Measurements from ENCODE around the gene SUGCT.
A peak's percentile ranks its signal among the peaks of the same experiment; 100 is the strongest.
"Not testable (repeated sequence)": the region's sequence is repeated elsewhere in the genome, so short reads cannot be mapped to it uniquely, and the experiment has no call there.

Gene SUGCT

DNA sequence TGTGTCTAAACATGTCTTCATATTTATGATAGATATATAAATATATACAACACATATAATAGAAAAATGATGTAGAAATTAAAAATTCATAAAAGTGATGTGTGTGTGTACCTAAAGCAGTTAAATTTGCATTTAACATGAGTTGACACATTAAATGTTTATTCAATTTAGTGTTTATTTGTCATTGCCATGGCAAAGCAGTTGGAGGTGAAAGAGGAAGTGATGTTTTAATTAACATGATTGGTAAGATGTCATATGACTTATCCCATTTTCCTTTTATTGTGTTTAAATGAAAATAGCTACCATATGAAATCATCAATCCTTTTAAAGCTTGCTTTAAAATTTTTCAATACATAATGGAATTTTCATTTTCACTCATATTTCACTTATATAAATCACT is 452.6 kb downstream of the SUGCT start:
- DNase-seq (ENCODE audit: low spot score): no peak
- H3K4me1 Mint-ChIP-seq (ENCODE audit: low read depth): no peaks in the 10 kb centered on the region
- H3K27me3 Mint-ChIP-seq (ENCODE audit: low read depth): no peaks in the 10 kb centered on the region
- H3K36me3 Mint-ChIP-seq (ENCODE audit: low read depth): no peaks in the 10 kb centered on the region
- no peaks in the 10 kb centered on the region for H3K9me3 Mint-ChIP-seq
- no peak overlapping the region for H3K27ac Mint-ChIP-seq
- H3K4me3 Mint-ChIP-seq: no peak overlapping the region

DNA sequence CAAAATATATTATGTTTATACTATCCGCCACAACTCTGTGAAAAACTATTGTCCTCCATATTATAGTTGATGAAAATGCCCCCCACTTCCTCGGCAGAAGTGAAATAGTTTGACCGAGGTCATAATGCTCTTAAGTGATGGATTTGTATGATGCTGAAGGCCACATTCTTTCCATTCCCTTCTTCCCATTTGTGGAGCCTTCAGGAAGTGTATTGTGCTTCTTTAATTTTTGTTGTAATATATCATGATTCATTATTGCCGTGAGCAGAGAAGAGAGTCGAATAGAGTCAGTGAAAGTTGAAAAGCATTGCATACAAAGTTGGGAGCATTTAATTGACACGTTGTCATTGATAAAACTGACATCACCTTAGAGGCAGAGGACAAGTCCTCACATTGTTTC is 460.3 kb downstream of the SUGCT start:
- Mint-ChIP-seq H3K4me3 (no peak overlapping the region), H3K9me3 (no peaks in the 10 kb centered on the region), H3K27me3 (ENCODE audit: low read depth) (peaks cover 7% of the 10 kb centered on the region), H3K27ac (no peak overlapping the region), H3K36me3 (ENCODE audit: low read depth) (no peaks in the 10 kb centered on the region), H3K4me1 (ENCODE audit: low read depth) (peaks cover 4% of the 10 kb centered on the region)
- DNase-seq (ENCODE audit: low spot score): no peak

DNA sequence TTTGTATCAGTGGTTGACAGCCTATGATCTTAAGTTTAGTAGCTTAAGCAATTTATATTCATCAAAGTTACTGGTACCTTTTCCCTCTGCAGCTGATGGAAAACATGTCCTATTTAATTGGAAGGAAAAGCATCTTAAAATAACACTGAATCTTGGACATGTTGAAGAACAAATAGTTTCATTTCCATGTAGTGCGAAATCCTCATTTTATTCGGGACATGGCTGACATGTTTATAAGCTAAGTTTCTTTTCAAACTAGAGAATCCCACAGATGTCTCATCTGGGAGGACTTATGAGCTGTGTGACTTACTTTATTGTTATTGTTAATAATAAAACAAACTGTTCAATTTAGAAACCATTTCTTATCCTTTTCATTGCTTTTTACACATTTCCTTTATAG is 461.0 kb downstream of the SUGCT start:
- Mint-ChIP-seq H3K4me3 (no peak overlapping the region), H3K36me3 (ENCODE audit: low read depth) (no peaks in the 10 kb centered on the region), H3K4me1 (ENCODE audit: low read depth) (peaks cover 4% of the 10 kb centered on the region), H3K9me3 (no peaks in the 10 kb centered on the region), H3K27ac (no peak overlapping the region), H3K27me3 (ENCODE audit: low read depth) (peaks cover 11% of the 10 kb centered on the region)
- DNase-seq (ENCODE audit: low spot score): no peak

DNA sequence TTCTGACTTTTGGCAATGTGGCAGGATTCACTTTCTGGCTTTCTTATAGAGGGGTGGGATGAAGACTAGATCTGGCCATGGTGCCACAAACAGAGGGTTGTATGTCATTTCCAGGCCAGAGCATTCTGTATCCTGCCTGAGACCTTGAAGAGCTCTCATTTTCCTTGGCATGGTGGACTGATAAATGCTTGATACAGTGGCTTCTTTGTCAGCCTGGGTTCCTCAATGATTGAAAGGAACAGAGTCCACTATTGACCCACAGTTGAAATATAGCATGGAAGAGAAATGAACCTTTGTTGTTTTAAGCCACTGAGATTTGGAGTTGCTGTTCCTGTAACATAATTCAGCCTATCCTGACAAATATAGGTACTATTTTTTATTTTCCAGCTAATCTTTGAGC is 462.7 kb downstream of the SUGCT start:
- Mint-ChIP-seq H3K27ac (no peak overlapping the region), H3K4me1 (ENCODE audit: low read depth) (peaks cover 4% of the 10 kb centered on the region), H3K9me3 (no peaks in the 10 kb centered on the region), H3K36me3 (ENCODE audit: low read depth) (no peaks in the 10 kb centered on the region), H3K27me3 (ENCODE audit: low read depth) (peaks cover 11% of the 10 kb centered on the region), H3K4me3 (no peak overlapping the region)
- DNase-seq (ENCODE audit: low spot score): no peak

DNA sequence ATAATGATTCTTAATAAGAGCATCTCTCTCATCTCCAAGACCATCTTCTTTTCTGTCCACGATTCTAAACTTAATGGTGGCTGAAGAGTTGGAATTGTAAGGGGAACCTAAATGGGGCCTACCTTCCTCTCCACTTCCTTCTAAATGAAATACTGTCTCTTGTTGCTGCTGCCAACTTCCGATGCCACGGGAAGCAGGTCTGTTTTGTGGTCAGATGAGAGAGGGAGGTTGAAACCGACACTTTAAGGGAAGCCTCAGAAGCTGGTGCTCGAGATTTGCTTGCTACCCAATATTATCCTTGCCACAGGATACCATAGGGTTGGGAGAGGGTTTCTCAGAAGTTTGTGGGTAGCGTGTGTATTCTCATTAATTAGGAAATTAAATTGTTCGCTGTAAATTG is 464.1 kb downstream of the SUGCT start:
- peaks cover 14% of the 10 kb centered on the region for H3K27me3 Mint-ChIP-seq (ENCODE audit: low read depth)
- H3K4me3 Mint-ChIP-seq: no peak overlapping the region
- H3K9me3 Mint-ChIP-seq: no peaks in the 10 kb centered on the region
- peaks cover 4% of the 10 kb centered on the region for H3K4me1 Mint-ChIP-seq (ENCODE audit: low read depth)
- no peak for DNase-seq (ENCODE audit: low spot score)
- no peak overlapping the region for H3K27ac Mint-ChIP-seq
- no peaks in the 10 kb centered on the region for H3K36me3 Mint-ChIP-seq (ENCODE audit: low read depth)

DNA sequence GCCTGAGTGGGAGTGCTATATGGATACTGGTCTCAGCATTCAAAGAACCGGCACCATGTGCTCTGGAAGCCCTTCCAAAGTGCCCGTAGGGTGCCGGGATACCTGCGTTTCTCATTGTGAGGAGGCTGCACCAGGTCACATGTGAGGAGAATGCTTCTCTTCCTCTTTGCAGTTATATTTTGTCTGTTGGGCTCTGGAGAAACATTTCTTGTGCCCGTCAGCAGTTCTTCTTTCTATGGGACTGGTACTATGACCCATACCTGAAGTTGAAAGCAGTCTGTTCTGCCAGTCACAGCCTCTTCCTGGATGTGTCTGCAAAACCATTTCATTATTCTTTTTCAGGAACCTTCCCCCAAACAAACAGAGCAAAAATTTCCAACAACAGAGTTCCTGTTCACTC is 465.0 kb downstream of the SUGCT start:
- Mint-ChIP-seq H3K4me3 (no peak overlapping the region), H3K4me1 (ENCODE audit: low read depth) (peaks cover 4% of the 10 kb centered on the region), H3K27ac (no peak overlapping the region), H3K27me3 (ENCODE audit: low read depth) (peaks cover 14% of the 10 kb centered on the region), H3K9me3 (no peaks in the 10 kb centered on the region), H3K36me3 (ENCODE audit: low read depth) (no peaks in the 10 kb centered on the region)
- no peak for DNase-seq (ENCODE audit: low spot score)

DNA sequence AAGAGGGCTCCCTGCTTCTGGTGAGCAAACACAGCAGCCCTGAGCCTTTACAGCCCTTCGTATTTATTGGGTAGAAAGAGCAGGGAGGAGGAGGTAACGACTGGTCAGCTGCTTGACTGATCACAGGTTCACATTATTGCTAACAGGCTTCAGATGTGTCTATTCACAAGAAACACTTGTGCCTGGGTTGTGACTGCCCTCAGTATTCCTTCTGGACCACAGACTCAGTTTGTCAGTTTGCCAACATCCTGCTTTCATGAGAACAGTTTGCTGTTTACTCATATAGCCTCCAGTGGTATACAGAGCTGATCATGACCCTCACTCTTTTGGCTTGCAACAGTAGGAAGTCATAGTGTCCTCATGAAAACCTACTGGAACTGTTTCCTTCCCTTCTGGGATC is 467.5 kb downstream of the SUGCT start:
- peaks cover 14% of the 10 kb centered on the region for H3K27me3 Mint-ChIP-seq (ENCODE audit: low read depth)
- H3K9me3 Mint-ChIP-seq; H3K36me3 Mint-ChIP-seq (ENCODE audit: low read depth); H3K4me3 Mint-ChIP-seq; H3K27ac Mint-ChIP-seq; DNase-seq (ENCODE audit: low spot score); H3K4me1 Mint-ChIP-seq (ENCODE audit: low read depth): not testable (repeated sequence)

DNA sequence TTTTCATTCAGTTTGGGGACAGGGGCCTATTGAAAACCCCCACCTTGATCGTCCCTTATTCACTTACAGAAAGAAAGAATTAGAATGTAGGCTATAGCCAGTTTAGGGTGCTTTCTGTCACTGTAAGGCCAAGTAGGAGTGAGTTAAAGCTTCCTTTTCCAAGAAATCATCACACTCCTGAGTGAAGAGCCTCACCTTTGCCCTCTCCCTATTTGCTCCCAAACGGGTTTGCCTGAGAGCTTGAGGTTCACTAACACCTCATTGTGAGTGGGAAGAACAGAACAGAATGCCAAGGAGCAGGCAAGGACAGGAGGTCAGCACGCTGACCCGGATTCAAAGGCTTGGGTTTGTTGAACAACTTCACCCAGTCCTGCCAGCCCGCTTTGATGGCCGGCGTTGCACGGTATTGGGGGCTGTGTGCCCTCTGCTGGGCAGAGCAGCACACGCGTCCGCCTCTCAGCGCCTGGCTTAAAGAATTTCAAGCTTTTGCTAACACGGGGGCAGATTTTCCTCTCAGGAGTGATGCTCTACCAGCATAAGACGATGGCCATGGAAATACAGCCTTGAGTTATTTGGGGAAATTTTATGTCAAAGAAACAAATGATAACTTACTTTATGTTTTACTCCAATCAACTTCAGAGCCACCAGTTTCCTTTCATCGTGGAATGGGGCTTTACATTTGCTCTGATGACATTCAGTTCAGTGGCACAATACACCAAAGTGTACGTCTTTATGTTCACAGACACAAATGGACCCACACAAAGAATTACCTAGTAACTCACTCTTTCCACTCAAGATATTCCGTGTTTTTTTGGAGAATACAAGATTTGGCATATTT is 470.0 kb downstream of the SUGCT start:
- no peaks in the 10 kb centered on the region for H3K9me3 Mint-ChIP-seq
- H3K27ac Mint-ChIP-seq: no peak overlapping the region
- peaks cover 8% of the 10 kb centered on the region for H3K27me3 Mint-ChIP-seq (ENCODE audit: low read depth)
- H3K4me1 Mint-ChIP-seq (ENCODE audit: low read depth): no peaks in the 10 kb centered on the region
- no peaks in the 10 kb centered on the region for H3K36me3 Mint-ChIP-seq (ENCODE audit: low read depth)
- H3K4me3 Mint-ChIP-seq: no peak overlapping the region
- peak; percentile 4 for DNase-seq (ENCODE audit: low spot score)

DNA sequence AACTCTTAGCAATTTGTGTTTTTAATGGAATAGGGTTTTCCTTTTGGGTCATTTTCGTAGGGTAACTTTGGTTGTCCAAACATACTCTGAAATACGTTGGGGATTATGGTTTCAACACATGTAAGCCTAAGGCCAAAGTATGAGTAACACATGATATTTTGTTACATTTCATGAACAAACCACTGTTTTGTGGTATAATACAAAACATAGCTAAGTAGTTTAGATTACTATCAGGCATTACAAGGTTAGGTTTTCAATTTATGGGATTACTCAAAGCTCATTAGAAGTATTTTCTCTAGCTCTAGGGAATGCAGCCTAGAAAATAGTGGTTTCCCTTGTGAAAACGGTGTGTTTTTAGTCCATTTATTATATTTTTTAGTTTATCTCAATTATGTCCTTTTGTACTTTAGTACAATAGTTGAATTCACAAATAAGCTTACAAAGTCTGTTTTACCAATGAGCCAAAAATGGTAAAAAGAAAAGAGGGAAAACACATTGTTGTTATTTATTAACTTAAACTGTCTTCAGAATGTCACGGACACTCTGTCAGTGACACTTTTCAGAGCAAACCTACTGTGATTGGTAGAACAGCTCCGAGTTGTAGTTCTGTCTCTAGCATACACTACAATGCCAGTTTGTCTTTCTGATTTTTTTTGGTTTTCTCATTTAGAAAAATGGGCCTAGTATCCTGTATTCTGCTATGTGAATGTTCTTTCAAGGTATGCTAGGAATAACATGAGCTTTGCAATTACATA is 473.7 kb downstream of the SUGCT start:
- no peak overlapping the region for H3K27ac Mint-ChIP-seq
- H3K27me3 Mint-ChIP-seq (ENCODE audit: low read depth): peaks cover 3% of the 10 kb centered on the region
- H3K4me1 Mint-ChIP-seq (ENCODE audit: low read depth): no peaks in the 10 kb centered on the region
- H3K4me3 Mint-ChIP-seq: no peak overlapping the region
- H3K9me3 Mint-ChIP-seq: no peaks in the 10 kb centered on the region
- no peak for DNase-seq (ENCODE audit: low spot score)
- H3K36me3 Mint-ChIP-seq (ENCODE audit: low read depth): no peaks in the 10 kb centered on the region

DNA sequence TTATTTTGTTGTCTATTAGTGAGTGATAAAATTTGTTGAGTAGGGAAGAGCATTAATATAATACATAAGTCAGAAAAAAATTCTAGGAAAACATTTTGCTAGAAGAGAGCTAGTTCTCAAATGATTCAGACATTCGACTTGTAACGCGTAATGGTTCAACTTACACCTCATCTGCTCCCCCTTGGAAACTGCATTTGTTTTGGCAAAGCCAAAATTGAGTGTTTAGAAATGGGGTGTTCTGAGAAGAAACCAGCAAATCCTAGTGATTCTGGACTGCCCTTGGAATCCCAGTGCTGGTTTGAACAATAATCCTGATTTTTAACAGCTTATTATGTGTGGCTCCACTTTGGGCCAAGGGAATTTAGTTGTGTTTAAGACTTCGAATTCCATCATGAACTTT is 475.7 kb downstream of the SUGCT start:
- Mint-ChIP-seq H3K4me3 (no peak overlapping the region), H3K9me3 (no peaks in the 10 kb centered on the region), H3K27ac (no peak overlapping the region), H3K27me3 (ENCODE audit: low read depth) (no peaks in the 10 kb centered on the region), H3K36me3 (ENCODE audit: low read depth) (no peaks in the 10 kb centered on the region), H3K4me1 (ENCODE audit: low read depth) (no peaks in the 10 kb centered on the region)
- DNase-seq (ENCODE audit: low spot score): no peak

DNA sequence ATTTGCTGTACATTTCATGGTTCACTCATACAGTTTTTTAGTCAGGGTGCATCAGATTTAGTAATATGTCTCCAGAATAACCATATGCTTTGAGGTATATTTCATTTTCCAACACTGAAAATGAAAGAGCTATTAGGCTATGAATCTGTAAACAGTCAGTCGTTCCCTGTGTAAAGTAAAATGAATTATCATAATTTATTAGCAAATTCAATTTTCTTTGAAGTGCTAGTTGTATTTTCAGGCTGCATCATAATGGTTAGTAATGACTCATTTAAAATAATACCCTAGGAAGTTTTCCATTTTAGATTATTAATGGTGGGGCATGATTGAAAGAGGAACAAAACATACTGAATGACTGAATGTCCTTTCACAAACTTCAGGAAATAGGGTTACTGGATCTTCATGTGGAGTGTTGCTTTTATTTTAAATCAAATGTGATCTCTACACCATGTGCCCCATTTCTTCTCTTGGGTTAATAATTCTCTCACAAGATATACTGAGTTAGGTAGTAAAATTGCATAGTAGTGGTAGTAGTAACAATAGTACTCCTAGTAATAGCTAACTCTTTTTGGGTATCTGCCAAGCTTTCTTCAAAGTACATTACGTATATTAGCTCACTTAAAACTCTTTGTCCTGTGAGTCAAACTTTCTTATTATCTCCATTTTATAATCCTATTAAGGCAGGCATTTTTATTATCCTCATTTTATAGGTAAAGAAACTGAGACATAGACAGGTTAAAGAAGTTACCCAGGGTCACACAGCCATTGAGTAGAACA is 476.5 kb downstream of the SUGCT start:
- Mint-ChIP-seq H3K27ac (no peak overlapping the region), H3K27me3 (ENCODE audit: low read depth) (no peaks in the 10 kb centered on the region), H3K4me1 (ENCODE audit: low read depth) (no peaks in the 10 kb centered on the region), H3K9me3 (no peaks in the 10 kb centered on the region), H3K36me3 (ENCODE audit: low read depth) (no peaks in the 10 kb centered on the region), H3K4me3 (no peak overlapping the region)
- no peak for DNase-seq (ENCODE audit: low spot score)

DNA sequence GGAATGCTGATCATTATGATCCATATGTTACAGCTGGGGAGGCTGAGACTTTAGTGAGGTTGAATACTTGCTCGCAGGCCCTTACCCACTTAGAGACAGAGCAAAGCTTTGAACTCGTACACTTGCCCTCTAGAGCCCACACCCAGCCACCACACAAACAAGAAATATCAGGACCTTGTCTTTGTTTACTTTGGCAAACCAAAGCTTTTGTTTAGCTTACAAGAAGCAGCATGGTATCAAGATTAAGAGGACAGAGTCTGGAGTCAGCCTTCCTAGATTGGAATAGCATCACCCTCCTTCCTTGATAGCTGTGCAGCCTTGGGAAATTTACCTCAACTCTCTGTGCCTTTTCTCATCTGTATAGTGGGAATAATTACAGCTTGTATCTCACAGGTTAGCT is 477.5 kb downstream of the SUGCT start:
- H3K4me1 Mint-ChIP-seq (ENCODE audit: low read depth): no peaks in the 10 kb centered on the region
- DNase-seq (ENCODE audit: low spot score): no peak
- H3K9me3 Mint-ChIP-seq: no peaks in the 10 kb centered on the region
- no peak overlapping the region for H3K27ac Mint-ChIP-seq
- H3K27me3 Mint-ChIP-seq (ENCODE audit: low read depth): no peaks in the 10 kb centered on the region
- no peaks in the 10 kb centered on the region for H3K36me3 Mint-ChIP-seq (ENCODE audit: low read depth)
- H3K4me3 Mint-ChIP-seq: no peak overlapping the region

DNA sequence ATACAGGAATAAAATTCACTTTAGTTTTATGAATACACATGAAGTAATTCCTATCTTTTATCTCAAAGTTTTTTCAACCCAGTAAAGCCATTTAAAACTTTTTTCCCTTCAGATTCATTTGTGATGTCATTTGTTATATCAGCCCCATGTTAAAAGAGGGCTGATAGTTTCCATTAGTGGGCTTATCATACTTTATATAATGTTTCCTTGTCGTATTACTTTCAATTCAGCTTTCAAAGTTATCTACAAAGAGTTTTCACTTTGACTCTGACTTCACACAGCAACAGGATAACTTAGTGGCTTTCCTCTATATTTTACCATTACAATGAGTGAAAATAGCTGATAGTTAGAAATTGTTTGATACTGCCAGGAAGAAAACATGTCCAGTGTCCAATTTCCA is 484.8 kb downstream of the SUGCT start:
- H3K36me3 Mint-ChIP-seq (ENCODE audit: low read depth): no peaks in the 10 kb centered on the region
- no peak for DNase-seq (ENCODE audit: low spot score)
- no peaks in the 10 kb centered on the region for H3K9me3 Mint-ChIP-seq
- H3K27ac Mint-ChIP-seq: no peak overlapping the region
- H3K4me3 Mint-ChIP-seq: no peak overlapping the region
- peaks cover 4% of the 10 kb centered on the region for H3K27me3 Mint-ChIP-seq (ENCODE audit: low read depth)
- no peaks in the 10 kb centered on the region for H3K4me1 Mint-ChIP-seq (ENCODE audit: low read depth)

DNA sequence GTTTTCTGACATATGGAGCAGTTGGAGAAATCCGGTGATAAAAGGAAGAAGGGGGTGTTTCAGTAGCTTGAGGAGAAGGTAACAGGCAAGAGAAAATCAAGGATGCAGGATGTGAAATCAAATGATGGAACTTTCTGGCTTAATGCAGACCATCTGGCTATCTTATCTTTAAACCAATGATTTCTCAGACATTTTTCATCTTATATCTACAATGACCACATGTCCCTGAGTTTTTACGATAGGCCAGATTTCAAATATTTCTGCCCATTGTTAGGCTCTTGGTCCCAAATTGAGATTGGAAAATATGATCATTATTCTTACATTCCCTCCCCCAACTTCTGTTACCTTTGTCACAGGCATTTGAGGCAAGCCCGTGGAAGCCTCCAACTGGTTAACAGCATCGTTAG is 486.8 kb downstream of the SUGCT start:
- no peak overlapping the region for H3K27ac Mint-ChIP-seq
- H3K9me3 Mint-ChIP-seq: no peaks in the 10 kb centered on the region
- no peaks in the 10 kb centered on the region for H3K36me3 Mint-ChIP-seq (ENCODE audit: low read depth)
- no peaks in the 10 kb centered on the region for H3K4me1 Mint-ChIP-seq (ENCODE audit: low read depth)
- H3K27me3 Mint-ChIP-seq (ENCODE audit: low read depth): peaks cover 11% of the 10 kb centered on the region
- no peak for DNase-seq (ENCODE audit: low spot score)
- no peak overlapping the region for H3K4me3 Mint-ChIP-seq

Data from T-helper 2 cell treated with Interferon-gamma antibody and Interleukin-4, amounts not matched to agents 5 μg/mL and 100 μg/mL, for 36 hours (primary cell).